Smooth muscle cell (in vitro differentiated cells): ENCODE results near the gene ESYT2. TPM values are rescaled to one million over a fixed set of nuclear protein-coding genes. Genes with fewer than 3 reads are reported as not detected.

Experiments used
- DNase-seq: peaks from one replicate; lab custom pipeline; 2025; ENCODE audit not compliant: unreplicated experiment; lab: John Stamatoyannopoulos, UW
- H2AFZ ChIP-seq: fragments of 200-600 bp; sonication (generic); 2 replicates; pipeline ENCODE4 v1.6.0; 2016; ENCODE audit warnings: antibody characterized with exemption, low read depth, mild to moderate bottlenecking
- H3F3A ChIP-seq: fragments of 200-600 bp; sonication (generic); 2 replicates; pipeline ENCODE4 v1.6.0; 2017; ENCODE audit warnings: antibody characterized with exemption, low read depth
- H3K27ac ChIP-seq: fragments of 200-600 bp; sonication (generic); 2 replicates; pipeline ENCODE4 v1.5.1; 2016; ENCODE audit warnings: low read depth, mild to moderate bottlenecking
- H3K27me3 ChIP-seq: fragments of 200-600 bp; sonication (generic); 2 replicates; pipeline ENCODE4 v1.6.1; 2016; ENCODE audit warnings: low read depth, mild to moderate bottlenecking
- H3K36me3 ChIP-seq: fragments of 200-600 bp; sonication (generic); 2 replicates; pipeline ENCODE4 v1.5.1; 2016; ENCODE audit warnings: low read depth
- H3K4me1 ChIP-seq: fragments of 200-600 bp; sonication (generic); 2 replicates; pipeline ENCODE4 v1.5.1; 2016; ENCODE audit warnings: low read depth
- H3K4me2 ChIP-seq: fragments of 200-600 bp; sonication (generic); 2 replicates; pipeline ENCODE4 v1.6.0; 2016; ENCODE audit warnings: mild to moderate bottlenecking
- H3K4me3 ChIP-seq: fragments of 200-600 bp; sonication (generic); 2 replicates; pipeline ENCODE4 v1.5.1; 2016; ENCODE audit warnings: mild to moderate bottlenecking
- H3K79me2 ChIP-seq: fragments of 200-600 bp; sonication (generic); 2 replicates; pipeline ENCODE4 v1.6.0; 2016; ENCODE audit warnings: low read depth, mild to moderate bottlenecking
- H3K9ac ChIP-seq: fragments of 200-600 bp; sonication (generic); 2 replicates; pipeline ENCODE4 v1.6.0; 2016; ENCODE audit warnings: low read depth
- H3K9me3 ChIP-seq: fragments of 200-600 bp; sonication (generic); replicated peaks from 2 replicates; pipeline ENCODE4 v1.5.1; 2016; ENCODE audit warnings: low read depth
- H4K20me1 ChIP-seq: fragments of 200-600 bp; sonication (generic); 2 replicates; pipeline ENCODE4 v1.6.0; 2016; ENCODE audit warnings: low read depth
- WGBS: methylation state at CpG from one replicate; pipeline ENCODE4 v1.1.7; 2016; ENCODE audit warnings: low lambda C conversion rate; 5-methylcytosine and 5-hydroxymethylcytosine counted together
- polyA plus RNA-seq: library from polyadenylated mRNA; unstranded; fragments of >200 nt; fragmentation: Nextera tagmentation; extraction: Ambion mirVana; gene quantifications from 2 replicates; pipeline ENCODE4 v1.2.1, GENCODE V29; 2016
- total RNA-seq: library from RNA; depleted of rRNA; stranded (reverse); fragments of >200 nt; gene quantifications from 2 replicates; pipeline ENCODE4 v1.2.3, GENCODE V29; 2014
- TF ChIP-seq, protein P1 (sequence below): fragments of 200-600 bp; sonication (generic); IDR thresholded peaks from 2 replicates; pipeline ENCODE4 v1.5.1; 2017; ENCODE audit warnings: borderline replicate concordance, mild to moderate bottlenecking, antibody characterized with exemption; ENCODE audit not compliant: insufficient read depth, poor library complexity, severe bottlenecking

Gene ESYT2
- total and polyA plus RNA-seq, 2 experiments from 2014 or later = 27.9 to 69.4 TPM

DNA sequence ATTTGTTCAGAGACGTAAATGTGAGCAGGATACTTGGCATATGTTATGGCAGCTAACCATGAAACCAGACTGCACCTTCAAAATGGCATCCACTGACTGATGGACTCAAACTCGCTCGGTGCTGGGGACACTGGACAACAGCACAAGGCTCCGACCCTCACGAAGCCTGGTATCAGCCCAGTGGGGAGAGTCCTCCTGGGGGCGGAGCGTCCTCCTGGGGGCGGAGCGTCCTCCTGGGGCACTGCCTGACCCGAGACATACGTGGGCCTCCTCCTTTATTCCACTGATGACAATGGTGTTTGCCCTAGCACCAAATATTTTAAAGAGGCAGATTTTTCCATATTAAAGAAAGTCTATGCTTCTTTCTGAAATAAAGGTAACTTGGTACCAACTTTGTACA lies 39.5 kb downstream of the ESYT2 start:
- Histone ChIP-seq H3K9me3 (no peaks in the 10 kb centered on the region), H3K79me2 (peaks cover 5% of the 10 kb centered on the region), H3K4me3 (no peak overlapping the region), H3F3A (no peaks in the 10 kb centered on the region), H3K27me3 (no peaks in the 10 kb centered on the region), H3K9ac (no peak overlapping the region), H2AFZ (no peak overlapping the region), H4K20me1 (no peaks in the 10 kb centered on the region), H3K4me1 (no peaks in the 10 kb centered on the region), H3K36me3 (peaks cover 24% of the 10 kb centered on the region), H3K4me2 (no peak overlapping the region), H3K27ac (no peak overlapping the region)
- DNase-seq = no peak
- 94% methylated on average over 11 of the region's 11 CpGs for WGBS
- TF ChIP-seq, protein P1, sequence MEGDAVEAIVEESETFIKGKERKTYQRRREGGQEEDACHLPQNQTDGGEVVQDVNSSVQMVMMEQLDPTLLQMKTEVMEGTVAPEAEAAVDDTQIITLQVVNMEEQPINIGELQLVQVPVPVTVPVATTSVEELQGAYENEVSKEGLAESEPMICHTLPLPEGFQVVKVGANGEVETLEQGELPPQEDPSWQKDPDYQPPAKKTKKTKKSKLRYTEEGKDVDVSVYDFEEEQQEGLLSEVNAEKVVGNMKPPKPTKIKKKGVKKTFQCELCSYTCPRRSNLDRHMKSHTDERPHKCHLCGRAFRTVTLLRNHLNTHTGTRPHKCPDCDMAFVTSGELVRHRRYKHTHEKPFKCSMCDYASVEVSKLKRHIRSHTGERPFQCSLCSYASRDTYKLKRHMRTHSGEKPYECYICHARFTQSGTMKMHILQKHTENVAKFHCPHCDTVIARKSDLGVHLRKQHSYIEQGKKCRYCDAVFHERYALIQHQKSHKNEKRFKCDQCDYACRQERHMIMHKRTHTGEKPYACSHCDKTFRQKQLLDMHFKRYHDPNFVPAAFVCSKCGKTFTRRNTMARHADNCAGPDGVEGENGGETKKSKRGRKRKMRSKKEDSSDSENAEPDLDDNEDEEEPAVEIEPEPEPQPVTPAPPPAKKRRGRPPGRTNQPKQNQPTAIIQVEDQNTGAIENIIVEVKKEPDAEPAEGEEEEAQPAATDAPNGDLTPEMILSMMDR = no peak

DNA sequence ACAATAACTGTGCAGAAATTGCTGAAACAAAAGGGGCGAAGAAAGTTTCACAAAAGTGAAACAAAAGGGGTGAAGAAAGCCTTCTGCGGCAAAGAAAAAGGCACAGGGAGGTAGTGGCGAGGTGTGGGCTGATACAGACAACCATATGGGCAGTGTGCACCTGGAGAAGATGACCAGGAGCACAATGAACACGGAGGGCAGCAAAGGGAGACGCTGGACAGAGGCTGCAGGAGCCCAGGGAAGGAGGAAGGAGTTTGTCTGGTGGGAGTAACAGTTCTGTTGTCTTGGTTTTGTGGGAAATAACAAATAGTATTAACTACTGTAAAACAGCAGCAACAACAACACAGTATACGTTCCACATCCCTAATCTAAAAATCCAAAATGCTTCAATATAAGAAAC lies 42.4 kb downstream of the ESYT2 start:
- Histone ChIP-seq H3K79me2 (no peaks in the 10 kb centered on the region), H3F3A (no peaks in the 10 kb centered on the region), H4K20me1 (no peaks in the 10 kb centered on the region), H3K27me3 (no peaks in the 10 kb centered on the region), H3K9me3 (no peaks in the 10 kb centered on the region), H3K4me3 (no peak overlapping the region), H3K4me1 (no peaks in the 10 kb centered on the region), H3K4me2 (no peak overlapping the region), H3K9ac (no peak overlapping the region), H3K36me3 (peaks cover 12% of the 10 kb centered on the region), H3K27ac (peak overlapping the region; percentile 59), H2AFZ (no peak overlapping the region)
- WGBS = 94% methylated on average over 6 of the region's 6 CpGs
- no peak for DNase-seq
- TF ChIP-seq, protein P1 = no peak

DNA sequence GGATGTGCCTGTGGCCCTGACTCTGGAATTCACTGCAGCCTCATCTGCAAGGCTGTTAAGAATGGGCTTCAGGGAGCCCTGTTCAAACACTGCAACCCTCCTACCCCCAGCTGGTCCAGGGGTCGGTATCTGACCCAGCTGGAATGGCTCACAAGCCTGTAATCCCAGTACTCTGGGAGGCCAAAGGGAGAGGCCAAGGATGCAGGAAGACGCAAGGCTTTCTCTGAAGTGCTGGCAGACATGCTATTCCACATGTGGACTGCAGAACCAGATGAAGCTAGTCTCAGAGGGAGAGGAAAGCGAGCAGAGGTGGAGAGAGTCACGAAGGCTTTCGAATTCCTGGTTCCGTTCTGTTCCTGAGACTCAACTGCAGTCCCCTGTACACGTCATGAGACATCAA lies 45.0 kb downstream of the ESYT2 start:
- WGBS = 86% methylated on average over 7 of the region's 7 CpGs
- Histone ChIP-seq H3K4me3 (no peak overlapping the region), H3K9ac (no peak overlapping the region), H3K27me3 (no peaks in the 10 kb centered on the region), H3F3A (no peaks in the 10 kb centered on the region), H3K9me3 (no peaks in the 10 kb centered on the region), H3K4me1 (no peaks in the 10 kb centered on the region), H3K27ac (no peak overlapping the region), H3K36me3 (peaks cover 8% of the 10 kb centered on the region), H3K4me2 (no peak overlapping the region), H2AFZ (no peak overlapping the region), H3K79me2 (no peaks in the 10 kb centered on the region), H4K20me1 (no peaks in the 10 kb centered on the region)
- no peak for DNase-seq
- TF ChIP-seq, protein P1 = no peak

DNA sequence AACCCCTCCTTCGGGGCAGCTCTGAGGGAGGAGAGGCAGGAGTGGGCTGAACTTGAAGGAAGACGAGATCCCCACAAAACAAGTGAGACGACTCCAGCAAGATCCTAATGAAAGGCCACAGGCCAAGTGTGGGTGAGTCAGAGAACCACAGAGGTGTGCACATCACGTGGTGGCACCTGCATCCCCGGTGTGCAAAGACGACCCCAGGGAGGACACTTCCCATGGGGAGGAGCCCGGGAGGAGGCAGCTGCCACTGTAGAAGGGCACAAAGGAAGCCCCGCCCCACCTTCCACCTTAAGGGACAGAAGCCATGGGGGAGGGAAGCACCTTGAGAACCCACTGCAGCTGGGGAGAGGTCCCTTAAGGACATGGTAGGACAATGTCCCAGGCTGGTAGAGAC lies 45.7 kb downstream of the ESYT2 start:
- Histone ChIP-seq H3K9me3 (no peaks in the 10 kb centered on the region), H2AFZ (no peak overlapping the region), H3F3A (peaks cover 6% of the 10 kb centered on the region), H3K4me1 (no peaks in the 10 kb centered on the region), H3K79me2 (no peaks in the 10 kb centered on the region), H4K20me1 (peaks cover 4% of the 10 kb centered on the region), H3K9ac (no peak overlapping the region), H3K27me3 (no peaks in the 10 kb centered on the region), H3K36me3 (peaks cover 5% of the 10 kb centered on the region), H3K4me2 (no peak overlapping the region), H3K4me3 (no peak overlapping the region), H3K27ac (peak overlapping the region; percentile 28)
- no peak for DNase-seq
- 76% methylated on average over 8 of the region's 8 CpGs for WGBS
- TF ChIP-seq, protein P1 = no peak
